SU-DHL-6 (cell line): ENCODE results near the gene TREML2.

Source experiments
- H2AFZ ChIP-seq: fragments of 200-600 bp; sonication (generic); 2 replicates; pipeline ENCODE4 v1.6.1; 2014; ENCODE audit warnings: low read depth, mild to moderate bottlenecking, moderate library complexity, mixed read lengths, antibody characterized with exemption, low read length; ENCODE audit not compliant: severe bottlenecking
- H3F3A ChIP-seq: fragments of 200-600 bp; shearing (Covaris generic); 2 replicates; pipeline ENCODE4 v1.6.0; 2016; ENCODE audit warnings: antibody characterized with exemption, mild to moderate bottlenecking; ENCODE audit not compliant: insufficient read depth
- H3K27ac ChIP-seq: fragments of 200-600 bp; sonication (generic); 2 replicates; pipeline ENCODE4 v1.5.1; 2016; ENCODE audit warnings: low read depth, mild to moderate bottlenecking, low read length, moderate library complexity, mixed read lengths
- H3K27me3 ChIP-seq: fragments of 200-600 bp; sonication (generic), shearing (Covaris generic); 2 replicates; pipeline ENCODE4 v1.6.0; 2014; ENCODE audit warnings: mild to moderate bottlenecking, low read length
- H3K36me3 ChIP-seq: fragments of 200-600 bp; sonication (generic); 2 replicates; pipeline ENCODE4 v1.6.1; 2014; ENCODE audit warnings: mild to moderate bottlenecking, low read length, mixed read lengths
- H3K4me2 ChIP-seq: fragments of 300-600, 200-600 bp; shearing (Covaris generic), sonication (generic); 2 replicates; pipeline ENCODE4 v1.6.0; 2014; ENCODE audit warnings: low read length, low read depth, mild to moderate bottlenecking; ENCODE audit not compliant: poor library complexity, severe bottlenecking
- H3K4me3 ChIP-seq: fragments of 200-600 bp; sonication (generic); 2 replicates; pipeline ENCODE4 v1.5.1; 2014; ENCODE audit warnings: antibody characterized with exemption, low read length, mild to moderate bottlenecking, mixed read lengths; ENCODE audit not compliant: insufficient read depth, poor library complexity, severe bottlenecking
- H3K79me2 ChIP-seq: fragments of 200-600 bp; sonication (generic); 2 replicates; pipeline ENCODE4 v1.6.1; 2014; ENCODE audit warnings: mild to moderate bottlenecking, low read length, moderate library complexity; ENCODE audit not compliant: insufficient read depth
- H3K9ac ChIP-seq: fragments of 200-600 bp; sonication (generic); 2 replicates; pipeline ENCODE4 v1.7.0; 2014; ENCODE audit warnings: mild to moderate bottlenecking, low read length
- H3K9me2 ChIP-seq: fragments of 200-600 bp; sonication (generic); replicated peaks from 2 replicates; pipeline ENCODE4 v1.6.1; 2014; ENCODE audit warnings: low read length; ENCODE audit not compliant: insufficient read depth
- H3K9me3 ChIP-seq: fragments of 200-600 bp; sonication (generic); 2 replicates; pipeline ENCODE4 v1.6.1; 2014; ENCODE audit warnings: low read length, mixed read lengths; ENCODE audit not compliant: insufficient read depth
- H4K20me1 ChIP-seq: fragments of 200-600 bp; sonication (generic); 2 replicates; pipeline ENCODE4 v1.6.1; 2014; ENCODE audit warnings: low read depth, mild to moderate bottlenecking, antibody characterized with exemption, low read length, moderate library complexity, mixed read lengths
- EZH2phosphoT487 ChIP-seq: fragments of 200-600 bp; sonication (generic), shearing (Covaris generic); conservative IDR thresholded peaks from 2 replicates; pipeline ENCODE4 v1.6.1; 2018; ENCODE audit warnings: mild to moderate bottlenecking, antibody characterized with exemption, low read length, moderate library complexity, mixed read lengths
- TF ChIP-seq, protein P1 (sequence below): fragments of 200-600 bp; sonication (generic); IDR thresholded peaks from one replicate; pipeline ENCODE4 v1.5.1; 2017; ENCODE audit warnings: antibody characterized with exemption, mild to moderate bottlenecking, low read length, moderate library complexity; ENCODE audit not compliant: insufficient read depth, poor library complexity, severe bottlenecking

Gene TREML2

DNA sequence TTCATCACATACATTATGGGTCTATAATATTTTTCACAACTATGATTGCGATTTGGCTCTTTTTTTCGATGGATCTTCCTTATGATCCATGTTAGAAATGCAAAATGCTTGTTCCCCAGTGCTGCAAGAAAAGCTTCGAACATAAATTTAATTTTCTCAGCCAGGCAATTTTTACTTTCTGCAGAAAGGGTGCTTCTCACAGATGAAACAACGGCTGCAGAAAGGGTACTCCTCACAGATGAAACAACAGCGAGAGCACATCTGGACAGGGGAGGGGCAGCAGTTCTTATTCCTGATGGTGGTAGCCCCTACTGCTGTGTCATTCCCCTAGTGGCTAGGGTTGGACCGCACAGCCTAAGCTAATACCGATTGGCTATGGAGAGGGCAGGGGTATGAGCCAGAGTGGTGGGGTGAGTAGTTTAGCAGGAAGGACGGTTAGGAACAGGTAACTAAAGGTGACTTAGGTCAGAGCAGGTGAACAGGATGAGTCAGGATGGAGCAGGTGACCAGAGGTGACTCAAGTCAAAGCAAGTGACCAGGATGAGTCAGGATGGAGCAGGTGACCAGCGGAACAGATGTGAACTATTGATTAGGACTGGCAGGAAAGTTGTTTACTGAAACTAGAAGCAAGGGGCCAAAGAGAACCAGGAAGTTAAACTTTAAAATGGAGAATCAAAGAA lies 13.8 kb upstream of the TREML2 start:
- no peak overlapping the region for H2AFZ ChIP-seq
- 0 out of 2 replicates have a peak, but pooled peaks cover 4% of the 10 kb centered on the region for H3K36me3 ChIP-seq
- no peak overlapping the region for H3K27ac ChIP-seq
- no peaks in the 10 kb centered on the region for H3K27me3 ChIP-seq
- H4K20me1 ChIP-seq: no peaks in the 10 kb centered on the region
- no peaks in the 10 kb centered on the region for H3F3A ChIP-seq
- H3K79me2 ChIP-seq: no peaks in the 10 kb centered on the region
- no peaks in the 10 kb centered on the region for H3K9me2 ChIP-seq
- no peak overlapping the region for H3K4me2 ChIP-seq
- no peak for TF ChIP-seq EZH2phosphoT487
- TF ChIP-seq, protein P1, sequence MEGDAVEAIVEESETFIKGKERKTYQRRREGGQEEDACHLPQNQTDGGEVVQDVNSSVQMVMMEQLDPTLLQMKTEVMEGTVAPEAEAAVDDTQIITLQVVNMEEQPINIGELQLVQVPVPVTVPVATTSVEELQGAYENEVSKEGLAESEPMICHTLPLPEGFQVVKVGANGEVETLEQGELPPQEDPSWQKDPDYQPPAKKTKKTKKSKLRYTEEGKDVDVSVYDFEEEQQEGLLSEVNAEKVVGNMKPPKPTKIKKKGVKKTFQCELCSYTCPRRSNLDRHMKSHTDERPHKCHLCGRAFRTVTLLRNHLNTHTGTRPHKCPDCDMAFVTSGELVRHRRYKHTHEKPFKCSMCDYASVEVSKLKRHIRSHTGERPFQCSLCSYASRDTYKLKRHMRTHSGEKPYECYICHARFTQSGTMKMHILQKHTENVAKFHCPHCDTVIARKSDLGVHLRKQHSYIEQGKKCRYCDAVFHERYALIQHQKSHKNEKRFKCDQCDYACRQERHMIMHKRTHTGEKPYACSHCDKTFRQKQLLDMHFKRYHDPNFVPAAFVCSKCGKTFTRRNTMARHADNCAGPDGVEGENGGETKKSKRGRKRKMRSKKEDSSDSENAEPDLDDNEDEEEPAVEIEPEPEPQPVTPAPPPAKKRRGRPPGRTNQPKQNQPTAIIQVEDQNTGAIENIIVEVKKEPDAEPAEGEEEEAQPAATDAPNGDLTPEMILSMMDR: no peak
- no peak overlapping the region for H3K9ac ChIP-seq
- peaks cover 5% of the 10 kb centered on the region; the same call in 1 of the 2 replicates for H3K9me3 ChIP-seq
- H3K4me3 ChIP-seq: no peak overlapping the region

- TF ChIP-seq EZH2phosphoT487: no peak
- TF ChIP-seq, protein P1: no peak
- H3K27me3 ChIP-seq: no peaks in the 10 kb centered on the region
- no peak overlapping the region for H3K4me3 ChIP-seq
- no peak overlapping the region for H3K4me2 ChIP-seq
- H4K20me1 ChIP-seq: no peaks in the 10 kb centered on the region
- no peak overlapping the region for H2AFZ ChIP-seq
- H3K9me3 ChIP-seq: no peaks in the 10 kb centered on the region
- no peaks in the 10 kb centered on the region for H3K36me3 ChIP-seq
- no peaks in the 10 kb centered on the region for H3K9me2 ChIP-seq
- H3K27ac ChIP-seq: no peak overlapping the region
- no peak overlapping the region for H3K9ac ChIP-seq
- no peaks in the 10 kb centered on the region for H3F3A ChIP-seq
- no peaks in the 10 kb centered on the region for H3K79me2 ChIP-seq
Measured at GRCh38 chr6:41209547-41210320, 8.8 kb upstream of the TREML2 start.

DNA sequence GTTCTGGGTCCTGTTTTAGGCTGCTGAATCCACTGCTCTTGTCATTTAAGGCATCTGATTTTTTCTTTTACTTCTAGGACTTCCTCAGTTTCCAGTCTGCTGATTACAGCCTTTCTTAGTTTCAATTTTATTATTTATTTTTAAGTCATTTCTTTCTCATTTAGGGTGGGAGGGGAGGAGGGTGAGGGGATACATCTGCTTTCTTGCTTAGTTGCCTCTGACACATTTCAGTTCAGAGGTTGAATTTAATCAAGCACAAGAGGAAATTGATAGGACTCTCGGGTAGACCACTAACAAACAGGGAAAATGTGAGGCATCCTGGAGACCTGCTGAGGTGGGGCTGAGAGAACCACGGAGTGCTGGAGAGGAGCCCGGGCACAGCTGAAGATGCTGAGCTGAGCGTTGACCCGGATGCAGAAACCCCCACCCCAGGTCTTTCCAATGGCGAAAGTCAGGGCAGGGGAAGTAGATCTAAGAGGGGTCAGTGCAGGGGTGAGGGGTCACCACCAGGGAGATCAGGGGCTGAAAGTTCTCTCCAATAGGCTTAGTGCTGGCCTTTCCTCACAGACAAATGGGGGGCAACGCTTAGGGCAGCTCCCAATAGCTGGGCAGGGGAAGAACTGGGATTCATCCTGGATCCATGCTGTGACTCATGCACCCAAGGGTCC lies 7.6 kb upstream of the TREML2 start:
- no peak overlapping the region for H3K27ac ChIP-seq
- H3K9me2 ChIP-seq: no peaks in the 10 kb centered on the region
- no peaks in the 10 kb centered on the region for H4K20me1 ChIP-seq
- H3K4me3 ChIP-seq: no peak overlapping the region
- no peaks in the 10 kb centered on the region for H3K27me3 ChIP-seq
- TF ChIP-seq, protein P1: no peak
- TF ChIP-seq EZH2phosphoT487: no peak
- H3K36me3 ChIP-seq: no peaks in the 10 kb centered on the region
- H3K79me2 ChIP-seq: no peaks in the 10 kb centered on the region
- no peaks in the 10 kb centered on the region for H3F3A ChIP-seq
- no peaks in the 10 kb centered on the region for H3K9me3 ChIP-seq
- H2AFZ ChIP-seq: no peak overlapping the region
- H3K4me2 ChIP-seq: no peak overlapping the region
- no peak overlapping the region for H3K9ac ChIP-seq
